Transverse colon (tissue), 4 donors: ENCODE measurements around the gene CCDC178. TPM values are rescaled to one million over a fixed set of nuclear protein-coding genes. Genes with fewer than 3 reads are reported as not detected.
A peak's percentile ranks its signal among the peaks of the same experiment; 100 is the strongest.

Experiments used
- DNase-seq: peaks from one replicate; pipeline ENCODE4 v3.0.0-alpha.2; 2019
- H3K27ac ChIP-seq, 4 donors: fragments of 200-600 bp; sonication (generic); 2 replicates each; pipeline ENCODE4 v1.5.1; 2016 to 2018; ENCODE audit warnings: inconsistent platforms in 4 of 4
- H3K27me3 ChIP-seq: fragments of 200-600 bp; sonication (generic); 2 replicates; pipeline ENCODE4 v1.5.1; 2017; ENCODE audit warnings: inconsistent platforms
- H3K36me3 ChIP-seq, 4 donors: fragments of 200-600 bp; sonication (generic); 2 replicates each; pipeline ENCODE4 v1.5.1; 2017 to 2019; ENCODE audit warnings: inconsistent platforms in 4 of 4
- H3K4me1 ChIP-seq, 4 donors: fragments of 200-600 bp; sonication (generic); 2 replicates each; pipeline ENCODE4 v1.5.1; 2017 to 2020; ENCODE audit warnings: inconsistent platforms in 4 of 4
- H3K4me3 ChIP-seq, 4 donors: fragments of 200-600 bp; sonication (generic); 1 replicate in 1 of 4; 2 replicates in 3 of 4; pipeline versions ENCODE4 v1.5.1 to v1.6.1; 2017 to 2019; ENCODE audit warnings: inconsistent platforms in 4 of 4
- H3K9me3 ChIP-seq, 2 donors: fragments of 200-600 bp; sonication (generic); 2 replicates each; pipeline ENCODE4 v1.5.1; 2017 to 2019; ENCODE audit warnings: inconsistent platforms in 2 of 2
- CTCF ChIP-seq, 5 experiments: fragments of 200-600 bp in 3 of 5; fragments of 450-650 bp in 2 of 5; sonication (generic) in 3 of 5; IDR thresholded peaks; 1 replicate in 2 of 5; 2 replicates in 3 of 5; pipeline ENCODE4 v1.5.1; 2016 to 2017; ENCODE audit warnings: antibody characterized with exemption in 5 of 5, inconsistent platforms in 3 of 5, mild to moderate bottlenecking in 2 of 5, moderate library complexity in 1 of 5
- EP300 ChIP-seq: sonication (generic); formaldehyde crosslinking; IDR thresholded peaks from one replicate; pipeline ENCODE4 v1.6.1; 2017; ENCODE audit warnings: antibody characterized with exemption, low read depth
- POLR2A ChIP-seq: fragments of 450-650 bp; IDR thresholded peaks from one replicate; pipeline ENCODE4 v1.6.1; 2016; ENCODE audit warnings: antibody characterized with exemption, mild to moderate bottlenecking, moderate library complexity
- POLR2AphosphoS5 ChIP-seq, 3 donors: sonication (generic); formaldehyde crosslinking; IDR thresholded peaks; one replicate each; pipeline ENCODE4 v1.6.1; 2016; ENCODE audit warnings: antibody characterized with exemption in 3 of 3
- WGBS, 2 donors: methylation state at CpG; one replicate each; pipeline ENCODE4 v1.1.5; 2018; ENCODE audit warnings: low coverage in 1 of 2; 5-methylcytosine and 5-hydroxymethylcytosine counted together
- in situ Hi-C, 4 donors: fragments of 200-750 bp; cut with MboI; loops; one replicate each; pipeline versions ENCODE4 v1.15.0 to v1.15.1; 2017; ENCODE audit warnings: low sequenced_read_pairs in 3 of 4, low pct_ligation_motif_present in 1 of 4, low pct_unique_long_range_greater_than_20kb in 1 of 4
- intact Hi-C: fragments of 100-400 bp; cut with DNase I; formaldehyde crosslinking; loops from one replicate; pipeline ENCODE4 v1.15.1; 2023; ENCODE audit warnings: low total_unique reads
- total RNA-seq, 4 donors: library from RNA; depleted of rRNA; stranded (reverse); fragments of >200 nt; gene quantifications; one replicate each; pipeline ENCODE4 v1.1.0, GENCODE V29; 2016

Gene CCDC178
- total RNA-seq, 4 donors from 2014 or later: 131 TPM; not detected in 3

GRCh38 chr18:33014060-33014796 lies 426.3 kb downstream of the CCDC178 start:
- Histone ChIP-seq H3K36me3 (no peaks in the 10 kb centered on the region), H3K4me3 (no peak overlapping the region), H3K9me3 (no peaks in the 10 kb centered on the region), H3K27me3 (no peaks in the 10 kb centered on the region), H3K27ac (peak overlapping the region in 3 of 4 donors; percentile 42 to 65 (median 63)), H3K4me1 (peaks cover 0 to 4% (median 0%) of the 10 kb centered on the region in 4 donors)
- no peak for DNase-seq
- intact Hi-C loops (no loop called here), in situ Hi-C loops (no loop called here)
- WGBS, 2 donors: 15 to 25% methylated on average over 5 of the region's 5 CpGs
- TF ChIP-seq POLR2A: no peak
- no peak for TF ChIP-seq EP300
- no peak for TF ChIP-seq POLR2AphosphoS5 (IDR thresholded peaks at IDR 0.05)
- no peak for TF ChIP-seq CTCF (IDR thresholded peaks at IDR 0.05)

GRCh38 chr18:33010149-33010548 lies 430.4 kb downstream of the CCDC178 start:
- no peak for DNase-seq
- Histone ChIP-seq H3K9me3 (no peaks in the 10 kb centered on the region), H3K4me3 (no peak overlapping the region), H3K27ac (no peak overlapping the region), H3K27me3 (no peaks in the 10 kb centered on the region), H3K4me1 (peaks cover 0 to 4% (median 0%) of the 10 kb centered on the region in 4 donors), H3K36me3 (no peaks in the 10 kb centered on the region)
- TF ChIP-seq EP300 (no peak), POLR2AphosphoS5 (IDR thresholded peaks at IDR 0.05) (no peak), CTCF (IDR thresholded peaks at IDR 0.05) (no peak), POLR2A (no peak)
- intact Hi-C loops: no loop called here
- in situ Hi-C loops: no loop called here
- 38 to 63% methylated on average over 2 of the region's 2 CpGs for WGBS, 2 donors

GRCh38 chr18:32998921-32999320 lies 441.6 kb downstream of the CCDC178 start:
- Histone ChIP-seq H3K9me3 (no peaks in the 10 kb centered on the region), H3K27me3 (no peaks in the 10 kb centered on the region), H3K27ac (no peak overlapping the region), H3K36me3 (no peaks in the 10 kb centered on the region), H3K4me3 (no peak overlapping the region), H3K4me1 (no peaks in the 10 kb centered on the region)
- DNase-seq: no peak
- WGBS, 2 donors: 88% methylated on average over 1 of the region's 1 CpG; no CpG with 5 or more reads in 1 of the 2 donors
- in situ Hi-C loops: no loop called here
- intact Hi-C loops: no loop called here
- no peak for TF ChIP-seq POLR2AphosphoS5 (IDR thresholded peaks at IDR 0.05)
- TF ChIP-seq EP300: no peak
- TF ChIP-seq POLR2A: no peak
- no peak for TF ChIP-seq CTCF (IDR thresholded peaks at IDR 0.05)

GRCh38 chr18:32998285-32998684 lies 442.2 kb downstream of the CCDC178 start:
- in situ Hi-C loops (no loop called here), intact Hi-C loops (no loop called here)
- DNase-seq: no peak
- 85% methylated on average over 3 of the region's 3 CpGs; no CpG with 5 or more reads in 1 of the 2 donors for WGBS, 2 donors
- Histone ChIP-seq H3K4me3 (no peak overlapping the region), H3K9me3 (no peaks in the 10 kb centered on the region), H3K4me1 (no peaks in the 10 kb centered on the region), H3K27me3 (no peaks in the 10 kb centered on the region), H3K27ac (no peak overlapping the region), H3K36me3 (no peaks in the 10 kb centered on the region)
- TF ChIP-seq EP300: no peak
- TF ChIP-seq POLR2A: no peak
- TF ChIP-seq CTCF (IDR thresholded peaks at IDR 0.05): no peak
- TF ChIP-seq POLR2AphosphoS5 (IDR thresholded peaks at IDR 0.05): no peak
